SU-DHL-6 (cell line): Measurements from ENCODE around the gene AQP12B.
"Not testable (repeated sequence)": the region's sequence is repeated elsewhere in the genome, so short reads cannot be mapped to it uniquely, and the experiment has no call there.

Source experiments
- EZH2phosphoT487 ChIP-seq: fragments of 200-600 bp; sonication (generic), shearing (Covaris generic); conservative IDR thresholded peaks from 2 replicates; pipeline ENCODE4 v1.6.1; 2018; ENCODE audit warnings: mild to moderate bottlenecking, antibody characterized with exemption, low read length, moderate library complexity, mixed read lengths
- TF ChIP-seq, protein P1 (sequence below): fragments of 200-600 bp; sonication (generic); IDR thresholded peaks from one replicate; pipeline ENCODE4 v1.5.1; 2017; ENCODE audit warnings: antibody characterized with exemption, mild to moderate bottlenecking, low read length, moderate library complexity; ENCODE audit not compliant: insufficient read depth, poor library complexity, severe bottlenecking

DNA sequence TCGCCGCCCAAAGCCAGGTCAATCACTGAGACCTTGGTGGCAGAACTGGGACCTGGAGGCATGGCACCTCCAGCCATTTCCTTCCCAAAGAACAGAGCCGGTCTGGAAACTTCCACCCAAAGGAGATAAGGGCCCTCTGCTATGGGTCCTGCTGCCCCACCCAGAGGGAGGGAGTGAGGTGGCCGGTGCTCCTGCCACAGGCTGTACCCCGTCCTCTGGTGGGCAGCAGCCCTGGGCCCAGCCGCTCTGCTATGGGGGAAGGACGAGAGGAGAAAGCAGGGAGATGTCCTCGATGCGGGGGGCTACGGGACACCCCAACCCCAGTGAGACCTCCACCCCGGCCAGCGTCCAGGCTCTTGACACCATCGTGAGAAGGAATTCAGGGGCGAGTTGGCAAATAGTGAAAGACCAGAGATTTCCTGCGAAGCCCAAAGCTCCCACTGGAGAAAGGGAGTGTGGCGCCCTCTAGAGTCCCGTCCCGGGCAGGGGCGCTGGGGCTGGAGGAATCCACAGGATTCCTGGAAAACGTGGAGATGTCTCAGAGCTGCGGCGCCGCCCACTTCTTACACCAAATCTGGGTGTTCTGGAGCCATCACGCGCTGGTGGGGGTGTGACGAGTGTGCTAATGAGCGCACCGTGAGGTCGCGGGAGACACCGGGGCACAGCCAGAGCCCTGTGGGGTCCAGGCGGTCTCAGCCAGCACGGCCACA, 16.3 kb upstream of the AQP12B start:
- TF ChIP-seq, protein P1, sequence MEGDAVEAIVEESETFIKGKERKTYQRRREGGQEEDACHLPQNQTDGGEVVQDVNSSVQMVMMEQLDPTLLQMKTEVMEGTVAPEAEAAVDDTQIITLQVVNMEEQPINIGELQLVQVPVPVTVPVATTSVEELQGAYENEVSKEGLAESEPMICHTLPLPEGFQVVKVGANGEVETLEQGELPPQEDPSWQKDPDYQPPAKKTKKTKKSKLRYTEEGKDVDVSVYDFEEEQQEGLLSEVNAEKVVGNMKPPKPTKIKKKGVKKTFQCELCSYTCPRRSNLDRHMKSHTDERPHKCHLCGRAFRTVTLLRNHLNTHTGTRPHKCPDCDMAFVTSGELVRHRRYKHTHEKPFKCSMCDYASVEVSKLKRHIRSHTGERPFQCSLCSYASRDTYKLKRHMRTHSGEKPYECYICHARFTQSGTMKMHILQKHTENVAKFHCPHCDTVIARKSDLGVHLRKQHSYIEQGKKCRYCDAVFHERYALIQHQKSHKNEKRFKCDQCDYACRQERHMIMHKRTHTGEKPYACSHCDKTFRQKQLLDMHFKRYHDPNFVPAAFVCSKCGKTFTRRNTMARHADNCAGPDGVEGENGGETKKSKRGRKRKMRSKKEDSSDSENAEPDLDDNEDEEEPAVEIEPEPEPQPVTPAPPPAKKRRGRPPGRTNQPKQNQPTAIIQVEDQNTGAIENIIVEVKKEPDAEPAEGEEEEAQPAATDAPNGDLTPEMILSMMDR: not testable (repeated sequence)
- not testable (repeated sequence) for TF ChIP-seq EZH2phosphoT487
